Measurements from ENCODE around the gene CLTA.
"Not testable (repeated sequence)": the region's sequence is repeated elsewhere in the genome, so short reads cannot be mapped to it uniquely, and the experiment has no call there.

CLTA gene

GRCh38 chr9:36156116-36156515 is 34.6 kb upstream of the CLTA start:
- H3K4me1 ChIP-seq, result peaks cover 43% of the 10 kb centered on the region
- H3K9me3 ChIP-seq, result peaks cover 23% of the 10 kb centered on the region
- H3K27me3 ChIP-seq, result no peaks in the 10 kb centered on the region
- no peak overlapping the region for H3K4me2 ChIP-seq
- H3K27ac ChIP-seq, result no peak overlapping the region
- H3K36me3 ChIP-seq, result peaks cover 37% of the 10 kb centered on the region
- no peak overlapping the region for H3K9ac ChIP-seq
- no peaks in the 10 kb centered on the region for H4K20me1 ChIP-seq
- no peak for TF ChIP-seq Cebpa-rat (IDR thresholded peaks at IDR 0.05)
- H3K4me3 ChIP-seq, result no peak overlapping the region

DNA sequence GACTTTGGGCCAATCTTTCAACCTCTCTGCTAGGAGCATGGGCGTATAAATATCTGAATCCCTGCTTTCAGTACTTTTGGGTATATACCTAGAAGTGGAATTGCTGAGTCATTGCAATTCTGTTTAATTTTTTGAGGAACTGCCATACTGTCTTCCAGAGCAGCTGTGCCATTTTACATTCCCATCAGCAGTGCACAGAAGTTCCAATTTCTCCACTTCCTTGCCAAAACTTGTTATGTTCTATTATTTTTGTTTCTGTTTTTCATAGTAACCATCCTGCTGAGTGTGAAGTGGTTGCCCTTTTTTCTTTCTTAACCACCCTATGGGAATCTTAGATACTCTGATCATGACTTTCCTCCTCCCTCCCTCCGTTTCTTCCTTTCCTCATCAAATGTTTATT is 32.6 kb upstream of the CLTA start:
- peaks cover 23% of the 10 kb centered on the region for H3K9me3 ChIP-seq
- no peaks in the 10 kb centered on the region for H4K20me1 ChIP-seq
- no peak overlapping the region for H3K4me3 ChIP-seq
- no peak overlapping the region for H3K4me2 ChIP-seq
- H3K9ac ChIP-seq, result no peak overlapping the region
- no peaks in the 10 kb centered on the region for H3K27me3 ChIP-seq
- no peak for TF ChIP-seq Cebpa-rat (IDR thresholded peaks at IDR 0.05)
- H3K4me1 ChIP-seq, result peaks cover 27% of the 10 kb centered on the region
- no peak overlapping the region for H3K27ac ChIP-seq
- peaks cover 41% of the 10 kb centered on the region for H3K36me3 ChIP-seq

DNA sequence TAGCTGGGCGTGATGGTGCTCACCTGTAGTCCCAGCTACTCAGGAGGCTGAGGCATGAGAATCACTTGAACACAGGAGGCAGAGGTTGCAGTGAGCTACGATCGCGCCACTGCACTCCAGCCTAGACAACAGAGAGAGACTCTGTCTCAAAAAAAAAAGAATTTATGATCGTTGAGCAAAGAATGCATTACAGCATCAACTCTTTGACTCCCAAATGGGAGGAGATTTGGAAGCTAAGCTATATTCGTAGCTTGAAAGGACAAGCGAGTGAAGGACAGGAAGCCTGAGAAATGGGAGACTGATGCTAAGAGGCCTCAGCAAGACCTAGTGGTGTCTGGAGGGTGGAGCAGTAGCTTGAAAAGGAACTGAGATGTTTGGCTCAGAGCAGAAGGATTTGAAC is 31.8 kb upstream of the CLTA start:
- no peaks in the 10 kb centered on the region for H4K20me1 ChIP-seq
- peaks cover 23% of the 10 kb centered on the region for H3K9me3 ChIP-seq
- no peak overlapping the region for H3K4me3 ChIP-seq
- no peak overlapping the region for H3K27ac ChIP-seq
- peaks cover 41% of the 10 kb centered on the region for H3K36me3 ChIP-seq
- peaks cover 28% of the 10 kb centered on the region for H3K4me1 ChIP-seq
- no peak for TF ChIP-seq Cebpa-rat (IDR thresholded peaks at IDR 0.05)
- H3K4me2 ChIP-seq, result no peak overlapping the region
- H3K27me3 ChIP-seq, result no peaks in the 10 kb centered on the region
- no peak overlapping the region for H3K9ac ChIP-seq

GRCh38 chr9:36159509-36159908 is 31.2 kb upstream of the CLTA start:
- H4K20me1 ChIP-seq, H3K27me3 ChIP-seq, H3K9ac ChIP-seq, H3K4me3 ChIP-seq, H3K27ac ChIP-seq, H3K4me2 ChIP-seq: not testable (repeated sequence)
- Histone ChIP-seq H3K9me3 (peaks cover 23% of the 10 kb centered on the region), H3K36me3 (peaks cover 41% of the 10 kb centered on the region), H3K4me1 (peaks cover 25% of the 10 kb centered on the region)

DNA sequence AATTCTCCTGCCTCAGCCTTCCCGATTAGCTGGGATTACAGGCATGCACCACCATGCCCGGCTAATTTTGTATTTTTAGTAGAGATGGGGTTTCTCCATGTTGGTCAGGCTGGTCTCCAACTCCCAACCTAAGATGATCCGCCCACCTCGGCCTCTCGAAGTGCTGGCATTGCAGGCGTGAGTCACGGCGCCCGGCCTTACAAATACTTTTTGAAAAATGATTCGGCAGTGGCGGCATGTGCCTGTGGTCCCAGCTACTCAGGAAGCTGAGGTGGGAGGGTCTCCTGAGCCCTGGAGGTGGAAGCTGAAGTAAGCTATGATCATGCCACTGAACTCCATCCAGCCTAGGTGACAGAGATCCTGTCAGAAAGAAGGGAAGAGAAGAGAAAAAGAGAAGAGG is 30.6 kb upstream of the CLTA start:
- H3K9ac ChIP-seq, H3K4me3 ChIP-seq, H3K27ac ChIP-seq, H3K27me3 ChIP-seq, H3K4me2 ChIP-seq, H4K20me1 ChIP-seq: not testable (repeated sequence)
- Histone ChIP-seq H3K4me1 (peaks cover 23% of the 10 kb centered on the region), H3K9me3 (peaks cover 23% of the 10 kb centered on the region), H3K36me3 (peaks cover 41% of the 10 kb centered on the region)

DNA sequence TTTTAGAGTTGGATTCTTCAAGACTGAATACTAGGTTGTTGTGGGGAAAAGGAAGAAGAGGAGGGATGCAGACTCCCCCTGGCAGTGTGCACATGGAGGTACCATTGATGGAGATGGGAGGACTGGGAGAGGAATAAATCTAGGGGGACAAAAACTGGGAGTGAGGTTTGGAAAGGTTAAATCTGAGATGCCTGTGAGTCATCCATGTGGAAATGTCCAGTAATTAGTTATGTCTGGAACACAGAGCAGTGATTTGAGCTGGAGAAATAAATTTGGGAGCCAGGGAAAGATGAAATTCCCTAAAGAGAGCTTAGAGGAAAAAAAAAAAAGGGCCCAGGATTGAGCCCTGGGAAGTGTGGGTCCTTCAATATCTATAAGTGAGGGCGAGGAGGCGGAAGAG is 29.5 kb upstream of the CLTA start:
- no peak overlapping the region for H3K27ac ChIP-seq
- peaks cover 19% of the 10 kb centered on the region for H3K4me1 ChIP-seq
- H3K4me2 ChIP-seq, result no peak overlapping the region
- TF ChIP-seq Cebpa-rat (IDR thresholded peaks at IDR 0.05), result no peak
- no peaks in the 10 kb centered on the region for H3K27me3 ChIP-seq
- peaks cover 18% of the 10 kb centered on the region for H3K9me3 ChIP-seq
- peaks cover 35% of the 10 kb centered on the region for H3K36me3 ChIP-seq
- no peak overlapping the region for H3K4me3 ChIP-seq
- no peak overlapping the region for H3K9ac ChIP-seq
- no peaks in the 10 kb centered on the region for H4K20me1 ChIP-seq

DNA sequence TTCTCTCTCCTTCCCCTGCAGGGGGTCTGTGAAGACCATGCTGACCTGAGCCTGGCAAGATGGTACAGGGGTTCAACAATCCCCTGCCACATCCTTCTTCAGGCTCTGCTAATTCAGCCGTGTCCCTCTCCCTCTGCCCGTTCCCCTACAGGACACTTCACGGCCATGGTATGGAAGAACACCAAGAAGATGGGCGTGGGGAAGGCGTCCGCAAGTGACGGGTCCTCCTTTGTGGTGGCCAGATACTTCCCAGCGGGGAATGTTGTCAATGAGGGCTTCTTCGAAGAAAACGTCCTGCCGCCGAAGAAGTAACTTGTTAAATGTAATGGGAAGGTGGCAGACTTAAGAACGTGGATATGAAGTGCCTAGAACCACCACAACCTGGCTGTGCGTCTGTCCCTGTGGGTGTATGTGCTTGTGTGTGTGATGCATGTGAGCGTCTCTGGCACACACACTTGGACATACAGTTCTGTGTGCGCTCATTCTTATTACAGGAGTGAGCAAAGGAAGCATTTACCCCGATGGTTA is 28.4 kb upstream of the CLTA start:
- H4K20me1 ChIP-seq, result no peaks in the 10 kb centered on the region
- H3K4me2 ChIP-seq, result no peak overlapping the region

DNA sequence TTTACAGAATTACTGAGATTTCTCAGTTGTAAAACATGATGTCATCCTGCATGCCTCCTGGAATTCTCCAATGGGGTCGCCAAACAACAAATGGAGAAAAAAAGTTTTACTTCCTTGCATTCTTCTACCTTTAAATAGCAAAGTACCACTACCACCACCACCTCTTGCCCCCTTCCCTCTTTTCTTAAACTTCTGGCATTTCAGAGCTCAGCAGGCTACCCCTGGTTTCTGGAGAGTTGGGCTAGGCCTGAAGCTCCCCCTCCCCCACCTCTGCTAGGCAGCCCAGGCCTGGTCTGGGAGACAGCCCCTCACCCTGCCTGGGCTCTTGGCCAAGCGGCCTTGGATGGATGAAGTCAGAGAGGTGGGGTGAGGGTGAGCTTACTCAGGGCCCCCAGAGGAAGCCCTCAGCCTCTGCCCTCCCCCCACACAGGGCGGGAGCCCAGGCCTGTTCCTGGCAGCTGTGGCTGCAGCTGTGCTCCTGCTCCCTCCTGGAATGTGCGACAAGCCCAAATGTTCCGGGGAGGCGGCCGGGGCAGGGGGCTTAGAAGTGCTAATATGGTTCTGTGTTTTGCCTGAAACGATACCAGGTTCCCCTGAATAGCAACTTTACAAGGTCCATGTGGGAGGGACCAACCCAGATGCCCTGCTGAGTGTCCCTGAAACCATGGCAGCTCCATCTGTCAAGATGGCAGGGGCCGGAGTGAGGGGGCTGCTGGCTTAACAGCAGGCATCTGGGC is 27.5 kb upstream of the CLTA start:
- Histone ChIP-seq H4K20me1 (no peaks in the 10 kb centered on the region), H3K27ac (no peak overlapping the region), H3K4me1 (peaks cover 19% of the 10 kb centered on the region), H3K27me3 (no peaks in the 10 kb centered on the region), H3K9me3 (no peaks in the 10 kb centered on the region), H3K9ac (no peak overlapping the region), H3K36me3 (peaks cover 18% of the 10 kb centered on the region; the same call in 1 of the 2 replicates), H3K4me2 (peak overlapping the region; percentile 43), H3K4me3 (no peak overlapping the region)
- no peak for TF ChIP-seq Cebpa-rat (IDR thresholded peaks at IDR 0.05)

More for the DNA sequence above, 28.4 kb upstream of the CLTA start:
- Histone ChIP-seq H3K9me3 (peaks cover 7% of the 10 kb centered on the region; the same call in 1 of the 2 replicates), H3K27me3 (no peaks in the 10 kb centered on the region), H3K9ac (no peak overlapping the region), H3K27ac (no peak overlapping the region), H3K4me3 (no peak overlapping the region), H3K36me3 (peaks cover 24% of the 10 kb centered on the region; the same call in 1 of the 2 replicates), H3K4me1 (peaks cover 19% of the 10 kb centered on the region)
- TF ChIP-seq Cebpa-rat (IDR thresholded peaks at IDR 0.05), result no peak

DNA sequence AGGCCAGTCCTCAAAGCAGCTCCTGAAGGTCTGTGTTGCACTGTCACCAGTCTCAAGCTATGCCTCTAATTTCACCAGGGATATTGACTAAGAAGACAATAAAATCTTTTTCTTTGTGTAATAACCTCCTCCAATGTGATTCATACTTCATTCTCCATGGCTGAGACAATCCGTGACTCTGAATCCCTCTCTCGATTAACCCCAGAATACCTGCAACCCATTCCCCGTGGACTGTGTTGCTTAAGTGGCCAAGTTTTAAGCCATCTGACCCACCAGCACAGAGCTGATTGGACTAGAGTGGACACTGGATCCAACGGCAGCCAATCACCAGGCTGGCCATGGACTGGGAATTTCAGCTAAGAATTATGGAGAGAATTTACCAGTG is 26.9 kb upstream of the CLTA start:
- 0 out of 2 replicates have a peak overlapping the region, but pooled peaks have one; percentile 43 for H3K4me2 ChIP-seq

DNA sequence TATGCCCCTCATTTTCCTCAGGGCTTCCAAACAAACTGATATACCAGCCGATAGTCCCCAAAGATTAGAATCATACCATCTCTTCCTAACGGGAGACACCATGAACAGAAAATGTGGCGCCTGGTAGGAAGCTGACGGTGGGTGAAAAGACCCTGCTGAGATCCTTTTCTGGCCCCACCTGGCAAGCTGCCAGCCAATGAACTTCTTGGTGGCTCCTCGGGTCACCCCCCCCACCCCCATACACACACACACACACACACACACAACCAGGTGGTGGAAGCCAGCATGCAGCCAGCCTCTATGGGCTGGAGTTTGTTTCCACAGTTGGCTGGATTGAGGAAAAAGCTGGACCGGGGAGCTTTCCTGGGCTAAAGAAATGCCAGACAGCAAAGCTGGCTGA is 26.3 kb upstream of the CLTA start:
- Histone ChIP-seq H3K4me3 (no peak overlapping the region), H3K4me1 (peaks cover 19% of the 10 kb centered on the region), H3K4me2 (no peak overlapping the region), H3K9me3 (no peaks in the 10 kb centered on the region), H3K27ac (no peak overlapping the region), H4K20me1 (no peaks in the 10 kb centered on the region), H3K27me3 (no peaks in the 10 kb centered on the region), H3K36me3 (peaks cover 14% of the 10 kb centered on the region; the same call in 1 of the 2 replicates), H3K9ac (no peak overlapping the region)
- no peak for TF ChIP-seq Cebpa-rat (IDR thresholded peaks at IDR 0.05)

More for the DNA sequence above, 26.9 kb upstream of the CLTA start:
- peaks cover 19% of the 10 kb centered on the region for H3K4me1 ChIP-seq
- no peak for TF ChIP-seq Cebpa-rat (IDR thresholded peaks at IDR 0.05)
- H3K9ac ChIP-seq, result no peak overlapping the region
- peaks cover 18% of the 10 kb centered on the region; the same call in 1 of the 2 replicates for H3K36me3 ChIP-seq
- H3K4me3 ChIP-seq, result no peak overlapping the region
- no peaks in the 10 kb centered on the region for H3K27me3 ChIP-seq
- H3K9me3 ChIP-seq, result no peaks in the 10 kb centered on the region
- no peaks in the 10 kb centered on the region for H4K20me1 ChIP-seq
- H3K27ac ChIP-seq, result no peak overlapping the region

All from BLaER1 (cell line).